H1 (cell line): ENCODE data around the gene UBTD1. TPM values are rescaled to one million over a fixed set of nuclear protein-coding genes. Genes with fewer than 3 reads are reported as not detected.
A peak's percentile ranks its signal among the peaks of the same experiment; 100 is the strongest.

Experiments
- CTCF ChIA-PET: fragments of 300-600 bp; sonication (Branson Sonifier 250); formaldehyde crosslinking; loops from one replicate; lab custom pipeline; 2021; ENCODE audit not compliant: partially characterized antibody; lab: Charles Lee
- POLR2A ChIA-PET: fragments of 300-600 bp; sonication (Branson Sonifier 250); formaldehyde crosslinking; loops from one replicate; lab custom pipeline; 2021; ENCODE audit warnings: inconsistent platforms; ENCODE audit not compliant: partially characterized antibody; lab: Charles Lee
- DNase-seq, 2 experiments: peaks; one replicate each; pipeline versions ENCODE4 v3.0.0 to v3.0.0-alpha.2; 2010 to 2022; ENCODE audit warnings: low spot score in 2 of 2, low read depth in 1 of 2, mixed read lengths in 1 of 2
- FAIRE-seq: peaks from 2 replicates; lab custom pipeline; 2011; peaks lifted over from hg19 to GRCh38; lab: Jason Lieb, UNC
- H2AFZ ChIP-seq: 2 replicates; pipeline ENCODE4 v1.8.1; 2012; ENCODE audit warnings: low read length, inconsistent platforms
- H2AK5ac ChIP-seq: 2 replicates; pipeline ENCODE4 v1.6.1; 2013; ENCODE audit warnings: low read depth, low read length
- H2BK120ac ChIP-seq: replicated peaks from 2 replicates; pipeline ENCODE3; 2013; ENCODE audit warnings: low read depth, low read length, inconsistent platforms
- H2BK12ac ChIP-seq: 2 replicates; pipeline ENCODE4 v1.6.1; 2013; ENCODE audit warnings: low read depth, low read length
- H2BK15ac ChIP-seq: 2 replicates; pipeline ENCODE4 v1.6.1; 2013; ENCODE audit warnings: low read length
- H2BK20ac ChIP-seq: 2 replicates; pipeline ENCODE4 v1.6.1; 2013; ENCODE audit warnings: low read length
- H2BK5ac ChIP-seq: 2 replicates; pipeline ENCODE4 v1.6.1; 2013; ENCODE audit warnings: low read depth, low read length
- H3K14ac ChIP-seq: 2 replicates; pipeline ENCODE4 v1.6.1; 2013; ENCODE audit warnings: inconsistent platforms; ENCODE audit not compliant: insufficient read length
- H3K18ac ChIP-seq: 2 replicates; pipeline ENCODE4 v1.6.1; 2013; ENCODE audit warnings: low read length; ENCODE audit errors: extremely low read depth
- H3K23ac ChIP-seq: 2 replicates; pipeline ENCODE4 v1.6.1; 2013; ENCODE audit warnings: inconsistent platforms; ENCODE audit not compliant: insufficient read length
- H3K23me2 ChIP-seq: 2 replicates; pipeline ENCODE4 v1.6.1; 2013; ENCODE audit warnings: low read depth, low read length
- H3K27ac ChIP-seq: 2 replicates; pipeline ENCODE4 v1.6.1; 2011; ENCODE audit warnings: low read depth, low read length, inconsistent platforms
- H3K27me3 ChIP-seq, 4 experiments: replicated peaks in 1 of 4; 1 replicate in 1 of 4; 2 replicates in 3 of 4; pipeline versions ENCODE4 v1.6.1 to v1.8.1; 2011 to 2013; ENCODE audit warnings: low read length in 3 of 4, mild to moderate bottlenecking in 3 of 4, inconsistent platforms in 2 of 4, mixed read lengths in 2 of 4, moderate library complexity in 1 of 4; ENCODE audit not compliant: control insufficient read depth in 3 of 4, insufficient read depth in 3 of 4; ENCODE audit errors: extremely low read depth in 1 of 4
- H3K36me3 ChIP-seq, 4 experiments: 2 replicates each; pipeline versions ENCODE4 v1.6.1 to v1.8.1; 2011 to 2013; ENCODE audit warnings: mild to moderate bottlenecking in 4 of 4, low read length in 3 of 4, moderate library complexity in 2 of 4, control low read depth in 1 of 4, inconsistent platforms in 1 of 4; ENCODE audit not compliant: insufficient read depth in 4 of 4, control insufficient read depth in 2 of 4
- H3K4ac ChIP-seq: replicated peaks from 2 replicates; pipeline ENCODE3; 2013; ENCODE audit warnings: low read length, low read depth, mixed read lengths, inconsistent platforms; ENCODE audit not compliant: insufficient read length
- H3K4me1 ChIP-seq, 4 experiments: replicated peaks in 1 of 4; 1 replicate in 1 of 4; 2 replicates in 3 of 4; pipeline versions ENCODE4 v1.6.1 to v1.8.1; 2011 to 2013; ENCODE audit warnings: low read length in 3 of 4, inconsistent platforms in 2 of 4, mixed read lengths in 1 of 4; ENCODE audit not compliant: insufficient read depth in 4 of 4, control insufficient read depth in 3 of 4
- H3K4me2 ChIP-seq, 2 experiments: 2 replicates each; pipeline versions ENCODE4 v1.6.1 to v1.8.1; 2011 to 2013; ENCODE audit warnings: low read depth in 2 of 2, low read length in 2 of 2, control low read depth in 1 of 2, inconsistent platforms in 1 of 2, mild to moderate bottlenecking in 1 of 2; ENCODE audit not compliant: insufficient read depth in 1 of 2
- H3K4me3 ChIP-seq, 4 experiments: fragments of 200-600, 300-600 bp in 1 of 4; sonication (generic), shearing (Covaris generic), sonication (Bioruptor Twin) in 1 of 4; 2 replicates each; pipeline versions ENCODE4 v1.5.1 to v1.8.1; 2011 to 2016; ENCODE audit warnings: low read length in 4 of 4, low read depth in 3 of 4, control low read depth in 2 of 4, inconsistent platforms in 2 of 4, mild to moderate bottlenecking in 2 of 4, mixed read lengths in 1 of 4, moderate library complexity in 1 of 4; ENCODE audit not compliant: insufficient read depth in 2 of 4; ENCODE audit errors: extremely low read depth in 1 of 4
- H3K56ac ChIP-seq: replicated peaks from 2 replicates; pipeline ENCODE3; 2013; ENCODE audit warnings: low read depth, mild to moderate bottlenecking, mixed read lengths, low read length, inconsistent platforms; ENCODE audit not compliant: insufficient read length
- H3K79me1 ChIP-seq: 2 replicates; pipeline ENCODE4 v1.6.1; 2013; ENCODE audit warnings: low read depth, low read length, control low read depth
- H3K79me2 ChIP-seq, 2 experiments: 2 replicates each; pipeline versions ENCODE4 v1.6.1 to v1.8.1; 2012 to 2013; ENCODE audit warnings: low read length in 2 of 2, mild to moderate bottlenecking in 2 of 2, inconsistent platforms in 1 of 2; ENCODE audit not compliant: insufficient read depth in 2 of 2, control insufficient read depth in 1 of 2
- H3K9ac ChIP-seq, 4 experiments: replicated peaks in 1 of 4; 1 replicate in 1 of 4; 2 replicates in 3 of 4; pipeline versions ENCODE4 v1.6.1 to v1.8.1; 2011 to 2013; ENCODE audit warnings: low read depth in 3 of 4, low read length in 3 of 4, control low read depth in 2 of 4, mild to moderate bottlenecking in 2 of 4, moderate library complexity in 2 of 4, inconsistent platforms in 1 of 4; ENCODE audit errors: extremely low read depth in 1 of 4
- H3K9me3 ChIP-seq, 2 experiments: 2 replicates each; pipeline versions ENCODE4 v1.6.1 to v1.8.1; 2012 to 2013; ENCODE audit warnings: mild to moderate bottlenecking in 2 of 2, moderate library complexity in 2 of 2, control low read depth in 1 of 2, inconsistent platforms in 1 of 2, low read depth in 1 of 2, low read length in 1 of 2, mixed read lengths in 1 of 2; ENCODE audit not compliant: insufficient read depth in 2 of 2
- H4K20me1 ChIP-seq, 2 experiments: replicated peaks in 1 of 2; 2 replicates each; pipeline versions ENCODE3 to v1.8.1; 2011 to 2013; ENCODE audit warnings: inconsistent platforms in 2 of 2, low read length in 2 of 2, mild to moderate bottlenecking in 1 of 2; ENCODE audit not compliant: insufficient read depth in 2 of 2, control insufficient read depth in 1 of 2
- H4K5ac ChIP-seq: 2 replicates; pipeline ENCODE4 v1.6.1; 2013; ENCODE audit warnings: low read length, low read depth, mixed read lengths, inconsistent platforms; ENCODE audit not compliant: insufficient read length
- H4K8ac ChIP-seq: 2 replicates; pipeline ENCODE4 v1.8.0; 2013; ENCODE audit warnings: mild to moderate bottlenecking, moderate library complexity, low read length, inconsistent platforms; ENCODE audit not compliant: insufficient read depth; ENCODE audit errors: extremely low read depth
- H4K91ac ChIP-seq: replicated peaks from 2 replicates; pipeline ENCODE3; 2013; ENCODE audit warnings: low read length, mixed read lengths, inconsistent platforms; ENCODE audit not compliant: insufficient read length
- CHD1 ChIP-seq: IDR thresholded peaks from 2 replicates; pipeline ENCODE4 v1.6.1; 2012; ENCODE audit warnings: low read depth, low read length, improper control_type of control experiment
- CHD2 ChIP-seq: IDR thresholded peaks from 2 replicates; pipeline ENCODE4 v1.6.1; 2012; ENCODE audit warnings: low read length, improper control_type of control experiment
- CTBP2 ChIP-seq: IDR thresholded peaks from 2 replicates; pipeline ENCODE4 v1.7.0; 2011; ENCODE audit warnings: borderline replicate concordance, mild to moderate bottlenecking, moderate library complexity, mixed read lengths, low read length; ENCODE audit not compliant: insufficient read depth, insufficient read length
- EGR1 ChIP-seq: IDR thresholded peaks from 2 replicates; pipeline ENCODE4 v1.6.1; 2011; ENCODE audit warnings: low read depth, low read length, borderline replicate concordance
- EZH2 ChIP-seq: fragments of 200-600 bp; sonication (generic); IDR thresholded peaks from 2 replicates; pipeline ENCODE4 v1.7.1; 2012; ENCODE audit warnings: low read depth, mild to moderate bottlenecking, moderate library complexity, low read length, inconsistent platforms; ENCODE audit not compliant: severe bottlenecking
- GTF2F1 ChIP-seq: IDR thresholded peaks from 2 replicates; pipeline ENCODE4 v1.6.1; 2012; ENCODE audit warnings: low read depth, low read length, improper control_type of control experiment, borderline replicate concordance
- JUND ChIP-seq: IDR thresholded peaks from 2 replicates; pipeline ENCODE4 v1.6.1; 2011; ENCODE audit warnings: mild to moderate bottlenecking, improper control_type of control experiment, low read length
- MAX ChIP-seq: IDR thresholded peaks from 2 replicates; pipeline ENCODE4 v1.6.1; 2012; ENCODE audit warnings: inconsistent platforms
- NANOG ChIP-seq: IDR thresholded peaks from 2 replicates; pipeline ENCODE4 v1.6.1; 2011; ENCODE audit warnings: low read length, low read depth, mild to moderate bottlenecking, inconsistent platforms; ENCODE audit not compliant: insufficient read depth, poor library complexity, severe bottlenecking
- TEAD4 ChIP-seq: IDR thresholded peaks from 2 replicates; pipeline ENCODE4 v1.6.1; 2012; ENCODE audit warnings: low read depth, low read length, inconsistent platforms, mixed read lengths
- WGBS, 2 experiments: shearing (Covaris generic) in 1 of 2; methylation state at CpG; one replicate each; pipeline versions ENCODE4 v1.1.6 to v1.1.7; 2013 to 2015; ENCODE audit warnings: low lambda C conversion rate in 2 of 2, mixed read lengths in 2 of 2, inconsistent platforms in 1 of 2, low coverage in 1 of 2, missing lambda C conversion rate in 1 of 2; ENCODE audit not compliant: insufficient replicate concordance in 2 of 2, insufficient coverage in 1 of 2, insufficient read length in 1 of 2; ENCODE audit errors: extremely low coverage in 1 of 2, missing lambda C conversion rate in 1 of 2; 5-methylcytosine and 5-hydroxymethylcytosine counted together
- polyA plus RNA-seq, 7 experiments: library from polyadenylated mRNA; depleted of rRNA in 3 of 7; stranded (reverse) in 5 of 7; unstranded in 2 of 7; fragments of >200 nt in 5 of 7; fragments of 200-250 nt in 2 of 7; gene quantifications; 1 replicate in 5 of 7; 2 replicates in 1 of 7; 4 replicates in 1 of 7; pipeline versions ENCODE4 v1.2.1 to v1.2.3, GENCODE V29; 2011 to 2013; ENCODE audit warnings: missing spikeins in 2 of 7, mixed read lengths in 2 of 7
- total RNA-seq: library from RNA; stranded (reverse); fragmentation: NEBNext Ultra II Directional; extraction: Animal tissue kit (Norgen Biotek cat#: 25700); gene quantifications from 2 replicates; pipeline ENCODE4 v1.2.1, GENCODE V29; 2021
- TF ChIP-seq, protein P1 (sequence below): IDR thresholded peaks from 2 replicates; pipeline ENCODE4 v1.6.1; 2011; ENCODE audit warnings: low read length, improper control_type of control experiment

UBTD1 gene
- total and polyA plus RNA-seq, 2 of the 8 experiments (the other 6 are each of a cell fraction or from before 2014, with no cell fraction given) = 22.3 to 36.2 TPM

DNA sequence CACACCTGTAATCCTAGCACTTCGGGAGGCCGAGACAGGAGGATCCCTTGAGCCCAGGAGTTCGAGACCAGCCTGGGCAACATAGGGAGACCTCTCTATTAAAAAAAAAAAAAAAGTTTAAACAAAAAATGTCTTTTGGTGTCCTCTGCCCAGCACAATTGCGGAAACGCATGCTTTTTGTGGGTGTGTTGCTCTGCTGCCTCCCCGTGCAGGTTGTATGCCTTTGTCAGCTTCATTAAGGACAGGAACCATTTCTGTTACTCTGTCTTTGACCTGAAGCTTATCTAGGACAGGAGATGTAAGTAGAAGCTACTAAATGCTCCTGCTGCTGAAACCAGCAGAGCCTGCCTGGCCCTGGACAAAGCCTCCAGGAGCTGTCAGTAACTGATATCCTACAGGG, 52.5 kb downstream of the UBTD1 start:
- WGBS, 2 experiments = 82% methylated on average over 6 of the region's 6 CpGs; no CpG with 5 or more reads in 1 of the 2 experiments
- no peaks in the 10 kb centered on the region for H3K27me3 ChIP-seq
- H3K27ac ChIP-seq = no peak overlapping the region
- peak overlapping the region; percentile 69 for H2BK5ac ChIP-seq
- no peaks in the 10 kb centered on the region for H4K20me1 ChIP-seq
- H3K9ac ChIP-seq = no peak overlapping the region
- H3K36me3 ChIP-seq = no peaks in the 10 kb centered on the region
- H3K4me3 ChIP-seq = no peak overlapping the region
- no peak overlapping the region for H2AFZ ChIP-seq
- no peak overlapping the region; the same call in 1 of the 2 replicates for H2BK12ac ChIP-seq
- peak overlapping the region; percentile 28; the same call in 1 of the 2 replicates for H2AK5ac ChIP-seq
- no peak overlapping the region for H3K56ac ChIP-seq
- H2BK20ac ChIP-seq = no peak overlapping the region; the same call in 1 of the 2 replicates
- H3K23me2 ChIP-seq = no peaks in the 10 kb centered on the region
- no peak overlapping the region for H4K5ac ChIP-seq
- H3K23ac ChIP-seq = no peak overlapping the region
- H3K14ac ChIP-seq = no peak overlapping the region
- H4K8ac ChIP-seq = no peak overlapping the region
- no peak for TF ChIP-seq MAX
- TF ChIP-seq TEAD4 = no peak
- TF ChIP-seq EGR1 = no peak
- TF ChIP-seq NANOG = no peak
- no peak for TF ChIP-seq CHD2
- no peak for TF ChIP-seq CTBP2
- no peak for TF ChIP-seq EZH2
- no peak for TF ChIP-seq GTF2F1
- TF ChIP-seq, protein P1, sequence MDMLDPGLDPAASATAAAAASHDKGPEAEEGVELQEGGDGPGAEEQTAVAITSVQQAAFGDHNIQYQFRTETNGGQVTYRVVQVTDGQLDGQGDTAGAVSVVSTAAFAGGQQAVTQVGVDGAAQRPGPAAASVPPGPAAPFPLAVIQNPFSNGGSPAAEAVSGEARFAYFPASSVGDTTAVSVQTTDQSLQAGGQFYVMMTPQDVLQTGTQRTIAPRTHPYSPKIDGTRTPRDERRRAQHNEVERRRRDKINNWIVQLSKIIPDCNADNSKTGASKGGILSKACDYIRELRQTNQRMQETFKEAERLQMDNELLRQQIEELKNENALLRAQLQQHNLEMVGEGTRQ = no peak
- TF ChIP-seq JUND = no peak
- TF ChIP-seq CHD1 = no peak
- DNase-seq (no peak), FAIRE-seq (no peak)
- ChIA-PET CTCF (interaction anchor here (0.6 to 15.4 kb wide), 14 partner anchors 15 to 90 kb away, joined by 3 to 388 read pairs (median 10); partner anchors contain the start of genes ANKRD2 and UBTD1), POLR2A (interaction anchor here (0.9 to 2.3 kb wide), 5 partner anchors 9 to 122 kb away, joined by 3 to 8 read pairs (median 3); partner anchors contain the start of gene UBTD1)
- H3K18ac ChIP-seq = no peak overlapping the region
- no peak overlapping the region for H2BK15ac ChIP-seq
- H3K4me2 ChIP-seq = no peak overlapping the region
- H3K4me1 ChIP-seq = peaks cover 15 to 29% (median 22%) of the 10 kb centered on the region in 4 experiments
- peaks cover 0 to 5% of the 10 kb centered on the region in 2 experiments; a peak in 1 of 4 replicates for H3K79me2 ChIP-seq
- H2BK120ac ChIP-seq = no peak overlapping the region
- H4K91ac ChIP-seq = no peak overlapping the region
- H3K79me1 ChIP-seq = peaks cover 3% of the 10 kb centered on the region
- 0 out of 4 replicates have a peak, but pooled peaks cover 0 to 3% of the 10 kb centered on the region in 2 experiments for H3K9me3 ChIP-seq
- H3K4ac ChIP-seq = no peak overlapping the region
